Measurements from ENCODE around the gene LIN7A.
"Not testable (repeated sequence)": the region's sequence is repeated elsewhere in the genome, so short reads cannot be mapped to it uniquely, and the experiment has no call there.

Gene LIN7A

DNA sequence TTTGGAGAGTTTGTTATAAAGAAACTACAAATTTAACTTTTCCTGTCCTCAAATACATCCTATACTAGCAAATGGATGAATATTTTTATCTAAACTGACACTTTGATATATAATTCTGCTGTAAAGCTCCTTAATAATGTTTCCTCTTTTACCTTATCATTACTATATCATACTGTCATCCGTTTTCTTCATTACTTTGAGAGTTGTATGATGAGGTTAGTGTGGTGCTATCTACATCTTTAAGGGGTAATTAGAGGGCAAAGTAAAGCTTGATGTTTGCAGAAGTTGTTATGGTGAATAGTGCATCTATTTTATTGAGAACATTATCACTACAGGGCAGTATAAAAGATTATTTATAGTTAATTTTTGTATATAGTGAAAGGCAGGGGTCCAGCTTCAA, 36.1 kb downstream of the LIN7A start:
- TF ChIP-seq, protein P1, sequence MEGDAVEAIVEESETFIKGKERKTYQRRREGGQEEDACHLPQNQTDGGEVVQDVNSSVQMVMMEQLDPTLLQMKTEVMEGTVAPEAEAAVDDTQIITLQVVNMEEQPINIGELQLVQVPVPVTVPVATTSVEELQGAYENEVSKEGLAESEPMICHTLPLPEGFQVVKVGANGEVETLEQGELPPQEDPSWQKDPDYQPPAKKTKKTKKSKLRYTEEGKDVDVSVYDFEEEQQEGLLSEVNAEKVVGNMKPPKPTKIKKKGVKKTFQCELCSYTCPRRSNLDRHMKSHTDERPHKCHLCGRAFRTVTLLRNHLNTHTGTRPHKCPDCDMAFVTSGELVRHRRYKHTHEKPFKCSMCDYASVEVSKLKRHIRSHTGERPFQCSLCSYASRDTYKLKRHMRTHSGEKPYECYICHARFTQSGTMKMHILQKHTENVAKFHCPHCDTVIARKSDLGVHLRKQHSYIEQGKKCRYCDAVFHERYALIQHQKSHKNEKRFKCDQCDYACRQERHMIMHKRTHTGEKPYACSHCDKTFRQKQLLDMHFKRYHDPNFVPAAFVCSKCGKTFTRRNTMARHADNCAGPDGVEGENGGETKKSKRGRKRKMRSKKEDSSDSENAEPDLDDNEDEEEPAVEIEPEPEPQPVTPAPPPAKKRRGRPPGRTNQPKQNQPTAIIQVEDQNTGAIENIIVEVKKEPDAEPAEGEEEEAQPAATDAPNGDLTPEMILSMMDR (IDR thresholded peaks at IDR 0.05) = no peak
- no peak for TF ChIP-seq ZFX (IDR thresholded peaks at IDR 0.05; ENCODE audit: borderline replicate concordance)
- H3K27ac ChIP-seq = no peak overlapping the region

DNA sequence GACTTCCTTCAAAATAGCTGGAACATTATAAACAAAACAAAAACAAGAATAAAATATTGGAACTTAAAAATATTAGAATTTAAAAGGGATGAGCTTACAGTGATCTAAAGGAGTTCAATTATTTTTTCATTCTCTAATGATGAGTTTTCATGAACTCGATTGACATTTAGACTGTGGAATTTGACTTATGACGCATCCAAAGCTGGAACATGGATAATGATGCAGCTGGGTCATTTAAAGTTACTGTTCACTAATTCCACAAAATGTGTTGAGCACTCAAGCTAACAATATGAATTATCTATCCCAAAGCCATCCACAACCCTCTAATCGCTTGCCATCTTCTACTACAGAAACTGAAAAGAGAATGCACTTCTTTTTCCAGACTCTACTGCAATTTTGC, 42.5 kb downstream of the LIN7A start:
- TF ChIP-seq, protein P1 (IDR thresholded peaks at IDR 0.05) = no peak
- no peak for TF ChIP-seq ZFX (IDR thresholded peaks at IDR 0.05; ENCODE audit: borderline replicate concordance)

DNA sequence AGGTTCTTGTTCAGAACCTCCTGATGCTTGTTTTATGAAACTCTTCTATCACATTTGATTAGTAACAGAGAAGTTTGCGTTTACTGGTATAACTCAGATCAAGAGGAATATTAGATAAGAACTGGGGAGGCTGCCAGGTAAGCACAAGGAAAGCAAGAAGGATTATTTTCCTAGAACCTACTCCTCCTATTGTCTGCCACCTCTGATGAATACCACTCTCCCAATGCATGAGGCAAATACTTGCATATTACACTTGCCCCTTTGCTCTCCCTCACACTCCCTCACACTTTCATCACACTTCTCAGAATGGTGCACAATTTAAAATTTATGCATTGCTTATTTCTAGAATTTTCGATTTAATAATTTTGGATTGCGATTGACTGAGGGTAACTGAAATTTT, 43.6 kb downstream of the LIN7A start:
- no peak overlapping the region for H3K27ac ChIP-seq
- TF ChIP-seq, protein P1 (IDR thresholded peaks at IDR 0.05) = no peak
- no peak for TF ChIP-seq ZFX (IDR thresholded peaks at IDR 0.05; ENCODE audit: borderline replicate concordance)

More for the DNA sequence above, 42.5 kb downstream of the LIN7A start:
- H3K27ac ChIP-seq = no peak overlapping the region

DNA sequence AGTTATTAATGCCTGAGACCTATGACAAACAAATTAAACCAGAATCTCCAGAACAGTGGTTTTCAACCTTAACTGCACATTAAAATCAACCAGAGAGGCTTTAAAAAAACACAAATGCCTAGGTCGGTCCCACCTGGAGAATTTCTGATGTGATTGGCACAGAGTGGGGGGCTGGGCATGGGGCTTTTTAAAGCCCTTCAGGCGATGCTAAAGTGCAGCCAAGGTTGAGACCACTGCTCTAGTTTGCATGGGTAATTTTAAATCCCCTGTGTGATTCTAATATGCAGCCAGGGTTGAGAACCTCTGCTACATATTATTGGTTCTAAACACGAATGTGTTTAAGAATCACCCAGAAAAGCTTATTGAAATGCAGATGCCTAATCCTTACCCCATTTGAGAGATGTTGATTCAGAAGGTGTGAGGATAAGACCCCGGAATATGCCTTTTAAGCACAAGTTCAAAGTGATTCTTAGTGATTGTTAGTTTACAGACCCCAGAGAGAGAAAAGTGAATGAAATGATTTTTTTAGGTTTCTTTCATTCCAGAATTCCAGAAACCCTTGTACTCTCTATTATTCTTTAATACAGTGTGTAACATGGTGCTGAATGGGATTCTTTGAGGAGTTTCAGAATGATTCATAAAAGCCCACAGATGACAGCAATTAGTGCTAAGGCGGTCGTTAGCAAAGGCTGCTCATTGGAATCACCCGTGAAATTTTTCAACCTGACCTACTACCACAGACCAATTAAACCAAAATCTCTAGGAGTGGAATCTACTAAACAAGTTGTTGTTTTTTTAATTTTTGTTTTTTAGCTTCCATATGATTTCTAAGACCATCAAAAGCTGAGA, 44.9 kb downstream of the LIN7A start:
- TF ChIP-seq ZFX (IDR thresholded peaks at IDR 0.05; ENCODE audit: borderline replicate concordance) = no peak
- TF ChIP-seq, protein P1 (IDR thresholded peaks at IDR 0.05) = no peak
- no peak overlapping the region for H3K27ac ChIP-seq

DNA sequence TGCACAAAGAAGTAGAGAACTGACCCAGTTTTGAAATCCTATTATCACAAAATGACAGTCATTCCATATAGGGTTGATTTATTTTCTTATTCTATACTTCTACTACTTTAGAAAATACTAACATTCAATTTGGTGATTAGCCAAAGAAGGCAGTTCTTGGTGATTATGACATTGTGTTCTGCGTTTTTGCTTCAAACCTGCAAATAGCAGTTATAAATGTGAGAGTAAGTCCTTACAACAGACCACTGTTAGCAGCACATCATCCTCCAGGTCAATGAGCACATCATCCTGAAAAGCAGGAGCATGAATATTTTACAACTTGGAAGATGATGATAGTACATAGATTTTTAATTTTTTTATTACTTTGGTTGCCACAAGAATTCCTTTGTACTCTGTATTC, 53.1 kb downstream of the LIN7A start:
- no peak overlapping the region for H3K27ac ChIP-seq
- TF ChIP-seq ZFX (IDR thresholded peaks at IDR 0.05; ENCODE audit: borderline replicate concordance) = no peak
- TF ChIP-seq, protein P1 (IDR thresholded peaks at IDR 0.05) = no peak

DNA sequence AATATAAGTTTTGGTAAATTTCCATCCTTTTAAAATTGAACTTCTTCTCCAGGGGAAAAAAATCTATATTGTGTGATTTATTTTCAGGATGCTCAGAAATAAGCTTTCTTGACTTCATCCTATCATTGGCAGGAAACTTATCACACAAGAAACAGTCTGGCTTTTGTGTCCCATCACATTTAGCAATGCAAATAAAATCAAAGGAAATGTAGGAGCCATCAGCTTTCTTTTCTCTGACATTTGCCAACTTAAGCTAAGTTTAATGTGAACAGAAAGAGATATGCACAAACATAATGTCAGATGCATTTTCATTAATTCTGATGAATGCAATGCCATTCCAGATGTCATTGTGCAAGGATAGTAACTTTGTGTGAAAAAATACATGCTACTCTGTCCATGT, 56.6 kb downstream of the LIN7A start:
- H3K27ac ChIP-seq = no peak overlapping the region
- TF ChIP-seq, protein P1 (IDR thresholded peaks at IDR 0.05) = no peak
- TF ChIP-seq ZFX (IDR thresholded peaks at IDR 0.05; ENCODE audit: borderline replicate concordance) = no peak

DNA sequence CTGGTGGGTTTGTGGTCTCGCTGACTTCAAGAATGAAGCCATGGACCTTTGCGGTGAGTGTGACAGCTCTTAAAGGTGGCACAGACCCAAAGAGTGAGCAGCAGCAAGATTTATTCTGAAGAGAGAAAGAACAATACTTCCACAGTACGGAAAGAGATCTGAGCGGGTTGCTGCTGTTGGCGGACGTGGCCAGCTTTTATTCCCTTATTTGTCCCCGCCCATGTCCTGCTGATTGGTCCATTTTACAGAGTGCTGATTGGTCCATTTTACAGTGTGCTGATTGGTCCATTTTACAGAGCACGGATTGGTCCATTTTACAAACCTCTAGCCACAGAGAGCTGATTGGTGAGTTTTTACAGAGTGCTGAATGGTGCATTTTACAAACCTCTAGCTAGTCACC, 59.3 kb downstream of the LIN7A start:
- not testable (repeated sequence) for H3K27ac ChIP-seq
